Left ventricle myocardium inferior (tissue), 1 donor: ENCODE data around the gene CACNA1G. TPM values are rescaled to one million over a fixed set of nuclear protein-coding genes. Genes with fewer than 3 reads are reported as not detected.

Source experiments
- DNase-seq: peaks from one replicate; pipeline ENCODE4 v3.0.0-alpha.2; 2020
- H3K27ac ChIP-seq: fragments of 200-600 bp; replicated peaks from 2 replicates; pipeline ENCODE4 v1.8.0; 2021
- H3K27me3 ChIP-seq: fragments of 200-600 bp; 2 replicates; pipeline ENCODE4 v1.8.0; 2021; ENCODE audit warnings: low read depth
- H3K36me3 ChIP-seq: fragments of 200-600 bp; 2 replicates; pipeline ENCODE4 v1.8.0; 2021
- H3K4me1 ChIP-seq: fragments of 200-600 bp; 2 replicates; pipeline ENCODE4 v1.8.0; 2021
- H3K4me3 ChIP-seq: fragments of 200-600 bp; 2 replicates; pipeline ENCODE4 v1.8.0; 2021; ENCODE audit warnings: mild to moderate bottlenecking, moderate library complexity
- H3K9me3 ChIP-seq: fragments of 200-600 bp; replicated peaks from 2 replicates; pipeline ENCODE4 v1.8.0; 2021
- CTCF ChIP-seq: fragments of 200-600 bp; IDR thresholded peaks from 2 replicates; pipeline ENCODE4 v1.8.0; 2021; ENCODE audit warnings: antibody characterized with exemption, mild to moderate bottlenecking, borderline replicate concordance
- intact Hi-C: fragments of 100-400 bp; cut with micrococcal nuclease; formaldehyde crosslinking; loops from one replicate; pipeline ENCODE4 v1.11.0; 2022
- total RNA-seq: library from RNA; stranded (reverse); fragmentation: NEBNext Ultra II Directional; extraction: Animal tissue kit (Norgen Biotek cat#: 25700); gene quantifications from one replicate; pipeline ENCODE4 v1.2.1, GENCODE V29; 2021
- donor health status: DM: no; HTN: yes; CAD: no; lungs with severe emphysema.

Gene CACNA1G
- total RNA-seq, 1 donor from 2014 or later = 0.58 TPM

DNA sequence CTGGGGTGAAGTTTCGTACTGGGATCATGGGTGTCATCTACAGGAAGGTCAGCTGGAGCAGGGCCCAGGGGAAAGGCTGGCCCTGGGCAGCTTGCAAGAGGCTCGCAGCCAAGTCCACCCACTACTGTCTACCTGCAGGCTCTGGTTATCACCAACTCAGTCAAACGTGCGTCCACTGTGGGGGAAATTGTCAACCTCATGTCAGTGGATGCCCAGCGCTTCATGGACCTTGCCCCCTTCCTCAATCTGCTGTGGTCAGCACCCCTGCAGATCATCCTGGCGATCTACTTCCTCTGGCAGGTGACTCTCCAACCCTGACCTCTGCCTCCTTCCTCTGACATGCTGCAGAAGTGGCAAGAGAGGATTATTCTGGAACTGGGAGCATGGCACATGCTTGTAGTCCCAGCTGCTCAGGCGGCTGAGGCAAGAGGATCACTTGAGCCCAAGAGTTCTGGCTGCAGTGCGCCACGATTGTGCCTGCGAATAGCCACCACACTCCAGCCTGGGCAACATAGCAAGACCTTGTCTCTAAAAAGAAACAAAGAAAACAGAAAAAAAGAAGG is 103.4 kb downstream of the CACNA1G start:
- no peak overlapping the region for H3K4me3 ChIP-seq
- peaks cover 32% of the 10 kb centered on the region for H3K4me1 ChIP-seq
- no peaks in the 10 kb centered on the region for H3K27me3 ChIP-seq
- H3K9me3 ChIP-seq = no peaks in the 10 kb centered on the region
- H3K27ac ChIP-seq = no peak overlapping the region
- no peaks in the 10 kb centered on the region for H3K36me3 ChIP-seq
- intact Hi-C loops = no loop called here
- DNase-seq = no peak
- TF ChIP-seq CTCF = no peak

DNA sequence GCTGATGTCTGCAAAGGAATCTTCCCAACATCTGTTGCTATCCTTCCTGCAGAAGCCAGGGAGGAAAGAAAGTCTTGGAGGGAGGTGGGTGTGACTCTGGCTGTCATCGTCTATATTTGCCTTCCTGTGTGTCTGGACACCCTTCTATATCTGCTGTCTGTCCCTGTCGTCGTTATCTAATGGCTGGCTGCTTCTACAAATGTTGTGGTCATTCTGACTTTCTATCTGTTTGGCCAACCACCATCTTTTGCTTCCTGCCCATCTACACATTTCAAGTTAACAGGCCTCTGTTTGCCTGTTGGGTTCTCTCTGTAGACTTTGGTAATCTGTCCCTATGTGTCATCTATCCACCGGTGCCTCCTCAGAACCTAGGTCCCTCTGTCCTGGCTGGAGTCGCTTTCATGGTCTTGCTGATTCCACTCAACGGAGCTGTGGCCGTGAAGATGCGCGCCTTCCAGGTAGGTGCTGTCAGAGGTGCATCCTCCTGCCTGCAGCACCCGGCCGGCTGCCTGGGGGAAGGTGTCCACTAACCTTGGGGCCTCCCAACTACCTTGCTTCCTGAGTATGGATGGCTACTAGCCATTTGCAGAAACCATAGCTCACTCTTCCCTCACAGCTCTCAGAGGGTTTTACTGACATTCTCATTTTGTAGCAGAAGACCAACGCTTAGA is 104.4 kb downstream of the CACNA1G start:
- no peaks in the 10 kb centered on the region for H3K27me3 ChIP-seq
- TF ChIP-seq CTCF = no peak
- no peak overlapping the region for H3K4me3 ChIP-seq
- no peak overlapping the region for H3K27ac ChIP-seq
- H3K9me3 ChIP-seq = no peaks in the 10 kb centered on the region
- intact Hi-C loops = no loop called here
- H3K4me1 ChIP-seq = peaks cover 25% of the 10 kb centered on the region
- H3K36me3 ChIP-seq = no peaks in the 10 kb centered on the region
- DNase-seq = no peak

DNA sequence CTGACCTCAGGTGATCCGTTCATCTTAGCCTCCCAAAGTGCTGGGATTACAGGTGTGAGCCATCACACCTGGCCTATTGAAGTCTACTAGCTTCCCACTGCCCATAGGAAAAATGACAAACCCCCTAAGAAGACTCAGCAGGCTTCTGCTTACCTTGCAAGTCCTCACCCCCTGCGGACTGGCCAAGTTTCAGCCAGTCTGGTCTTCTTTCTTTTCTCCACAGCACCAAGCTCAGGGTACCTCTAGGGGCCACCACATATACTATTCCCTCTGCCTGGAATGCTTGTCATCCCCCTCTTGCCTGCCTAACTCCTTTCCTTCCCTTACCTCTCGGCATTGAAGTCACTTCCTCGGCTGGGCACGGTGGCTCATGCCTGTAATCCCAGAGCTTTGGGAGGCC is 105.3 kb downstream of the CACNA1G start:
- Histone ChIP-seq H3K4me1 (peaks cover 16% of the 10 kb centered on the region), H3K36me3 (no peaks in the 10 kb centered on the region), H3K9me3 (no peaks in the 10 kb centered on the region), H3K27ac (no peak overlapping the region), H3K27me3 (no peaks in the 10 kb centered on the region), H3K4me3 (no peak overlapping the region)
- TF ChIP-seq CTCF = no peak
- intact Hi-C loops = no loop called here
- no peak for DNase-seq

GRCh38 chr17:50666316-50666715 is 105.8 kb downstream of the CACNA1G start:
- Histone ChIP-seq H3K9me3 (no peaks in the 10 kb centered on the region), H3K27ac (no peak overlapping the region), H3K4me1 (peaks cover 11% of the 10 kb centered on the region), H3K36me3 (no peaks in the 10 kb centered on the region), H3K27me3 (no peaks in the 10 kb centered on the region), H3K4me3 (no peak overlapping the region)
- no peak for DNase-seq
- intact Hi-C loops = no loop called here
- no peak for TF ChIP-seq CTCF

- H3K4me1 ChIP-seq = no peaks in the 10 kb centered on the region
- H3K9me3 ChIP-seq = no peaks in the 10 kb centered on the region
- no peak for TF ChIP-seq CTCF
- intact Hi-C loops = no loop called here
- H3K27ac ChIP-seq = no peak overlapping the region
- no peak for DNase-seq
- no peaks in the 10 kb centered on the region for H3K27me3 ChIP-seq
- no peak overlapping the region for H3K4me3 ChIP-seq
- no peaks in the 10 kb centered on the region for H3K36me3 ChIP-seq
Measured at GRCh38 chr17:50667259-50668024, 106.9 kb downstream of the CACNA1G start.
